A549 (cell line): Measurements from ENCODE around the gene CDCA7L.

Source experiments
- CTCF ChIP-seq: fragments of >200 bp; sonication (Bioruptor Twin); formaldehyde crosslinking; IDR thresholded peaks from 3 replicates; pipeline ENCODE4 v1.5.1; 2016
- MAX ChIP-seq: IDR thresholded peaks from 2 replicates; pipeline ENCODE4 v1.6.1; 2012
- NR3C1 ChIP-seq: fragments of >200 bp; sonication (Bioruptor Twin); formaldehyde crosslinking; IDR thresholded peaks from 3 replicates; pipeline ENCODE4 v1.6.1; 2017
- POLR2A ChIP-seq: IDR thresholded peaks from 2 replicates; pipeline ENCODE4 v1.6.1; 2012; ENCODE audit warnings: mild to moderate bottlenecking, low read length
- TF ChIP-seq, protein P1 (sequence below): fragments of 200-600 bp; sonication (generic); IDR thresholded peaks from 2 replicates; pipeline ENCODE4 v1.6.1; 2016; ENCODE audit warnings: antibody characterized with exemption, mild to moderate bottlenecking, moderate library complexity

- no peak for TF ChIP-seq CTCF
- no peak for TF ChIP-seq POLR2A
- TF ChIP-seq, protein P1, sequence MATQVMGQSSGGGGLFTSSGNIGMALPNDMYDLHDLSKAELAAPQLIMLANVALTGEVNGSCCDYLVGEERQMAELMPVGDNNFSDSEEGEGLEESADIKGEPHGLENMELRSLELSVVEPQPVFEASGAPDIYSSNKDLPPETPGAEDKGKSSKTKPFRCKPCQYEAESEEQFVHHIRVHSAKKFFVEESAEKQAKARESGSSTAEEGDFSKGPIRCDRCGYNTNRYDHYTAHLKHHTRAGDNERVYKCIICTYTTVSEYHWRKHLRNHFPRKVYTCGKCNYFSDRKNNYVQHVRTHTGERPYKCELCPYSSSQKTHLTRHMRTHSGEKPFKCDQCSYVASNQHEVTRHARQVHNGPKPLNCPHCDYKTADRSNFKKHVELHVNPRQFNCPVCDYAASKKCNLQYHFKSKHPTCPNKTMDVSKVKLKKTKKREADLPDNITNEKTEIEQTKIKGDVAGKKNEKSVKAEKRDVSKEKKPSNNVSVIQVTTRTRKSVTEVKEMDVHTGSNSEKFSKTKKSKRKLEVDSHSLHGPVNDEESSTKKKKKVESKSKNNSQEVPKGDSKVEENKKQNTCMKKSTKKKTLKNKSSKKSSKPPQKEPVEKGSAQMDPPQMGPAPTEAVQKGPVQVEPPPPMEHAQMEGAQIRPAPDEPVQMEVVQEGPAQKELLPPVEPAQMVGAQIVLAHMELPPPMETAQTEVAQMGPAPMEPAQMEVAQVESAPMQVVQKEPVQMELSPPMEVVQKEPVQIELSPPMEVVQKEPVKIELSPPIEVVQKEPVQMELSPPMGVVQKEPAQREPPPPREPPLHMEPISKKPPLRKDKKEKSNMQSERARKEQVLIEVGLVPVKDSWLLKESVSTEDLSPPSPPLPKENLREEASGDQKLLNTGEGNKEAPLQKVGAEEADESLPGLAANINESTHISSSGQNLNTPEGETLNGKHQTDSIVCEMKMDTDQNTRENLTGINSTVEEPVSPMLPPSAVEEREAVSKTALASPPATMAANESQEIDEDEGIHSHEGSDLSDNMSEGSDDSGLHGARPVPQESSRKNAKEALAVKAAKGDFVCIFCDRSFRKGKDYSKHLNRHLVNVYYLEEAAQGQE, result no peak
- no peak for TF ChIP-seq NR3C1
- TF ChIP-seq MAX, result no peak
Observed at GRCh38 chr7:21916629-21917028, 29.1 kb downstream of the CDCA7L start.
